IPS-15b (cell line): ENCODE data around the gene ANKS3.

Source experiments
- H3K27me3 ChIP-seq: one replicate; pipeline ENCODE4 v1.6.1; 2013; ENCODE audit warnings: low read length; ENCODE audit not compliant: control insufficient read depth, insufficient read depth
- H3K36me3 ChIP-seq: one replicate; pipeline ENCODE4 v1.6.1; 2013; ENCODE audit warnings: low read length; ENCODE audit not compliant: control insufficient read depth, insufficient read depth
- H3K4me1 ChIP-seq: one replicate; pipeline ENCODE4 v1.6.1; 2013; ENCODE audit warnings: mild to moderate bottlenecking, low read length; ENCODE audit not compliant: control insufficient read depth, insufficient read depth
- H3K4me3 ChIP-seq: one replicate; pipeline ENCODE4 v1.5.1; 2013; ENCODE audit warnings: low read depth, low read length
- H3K9ac ChIP-seq: one replicate; pipeline ENCODE4 v1.6.1; 2013; ENCODE audit warnings: low read depth, mild to moderate bottlenecking, low read length
- H3K9me3 ChIP-seq: one replicate; pipeline ENCODE4 v1.6.1; 2013; ENCODE audit warnings: mild to moderate bottlenecking, low read length; ENCODE audit not compliant: control insufficient read depth, insufficient read depth

ANKS3 gene

DNA sequence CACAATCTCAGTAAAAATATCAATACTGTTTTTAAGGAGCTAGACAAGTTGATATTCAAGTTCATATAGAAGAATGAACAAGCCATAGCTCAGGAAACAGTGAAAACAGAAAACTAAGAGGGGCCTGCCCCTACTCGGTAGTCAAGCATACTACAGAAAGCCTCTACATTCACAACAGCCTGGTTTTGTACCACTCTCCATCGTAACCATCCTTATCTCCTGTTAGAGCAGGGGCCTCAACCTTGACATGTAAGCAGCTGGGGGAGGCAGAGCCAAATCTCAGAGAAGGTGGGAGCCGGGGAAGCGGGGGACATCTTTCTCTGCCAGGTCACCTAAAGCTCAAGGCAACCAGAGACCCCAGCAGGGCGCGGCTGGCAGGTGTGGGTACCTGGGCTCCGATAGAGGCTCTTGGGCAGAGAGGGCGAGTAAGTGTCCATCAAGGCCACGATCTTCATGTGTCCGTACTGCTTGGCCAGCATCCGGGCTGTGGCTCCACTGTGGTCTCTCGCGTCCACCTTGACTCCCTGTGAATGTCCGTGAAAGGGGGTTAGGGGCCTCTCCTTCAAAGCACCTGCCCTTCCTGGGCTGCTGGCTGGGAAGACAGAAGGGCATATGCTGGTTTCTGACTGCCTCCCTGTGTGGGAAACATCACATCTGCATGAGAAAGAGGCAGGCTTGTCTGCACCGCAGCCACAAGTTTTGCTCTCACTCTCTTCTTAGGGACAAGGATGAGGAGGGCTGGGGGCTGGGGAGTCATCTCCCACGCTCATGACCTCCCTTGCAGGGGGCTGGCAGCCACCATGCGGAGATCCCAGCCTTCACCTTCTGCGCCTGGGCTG, 20.2 kb downstream of the ANKS3 start:
- no peaks in the 10 kb centered on the region for H3K9me3 ChIP-seq
- no peak overlapping the region for H3K9ac ChIP-seq
- H3K4me3 ChIP-seq, result no peak overlapping the region
- peaks cover 7% of the 10 kb centered on the region for H3K36me3 ChIP-seq
- no peaks in the 10 kb centered on the region for H3K27me3 ChIP-seq
- H3K4me1 ChIP-seq, result peaks cover 4% of the 10 kb centered on the region

- Histone ChIP-seq H3K4me3 (no peak overlapping the region), H3K36me3 (peaks cover 16% of the 10 kb centered on the region), H3K4me1 (peaks cover 3% of the 10 kb centered on the region), H3K9me3 (no peaks in the 10 kb centered on the region), H3K9ac (no peak overlapping the region), H3K27me3 (no peaks in the 10 kb centered on the region)
Measured at GRCh38 chr16:4709481-4709880, 24.6 kb downstream of the ANKS3 start.

DNA sequence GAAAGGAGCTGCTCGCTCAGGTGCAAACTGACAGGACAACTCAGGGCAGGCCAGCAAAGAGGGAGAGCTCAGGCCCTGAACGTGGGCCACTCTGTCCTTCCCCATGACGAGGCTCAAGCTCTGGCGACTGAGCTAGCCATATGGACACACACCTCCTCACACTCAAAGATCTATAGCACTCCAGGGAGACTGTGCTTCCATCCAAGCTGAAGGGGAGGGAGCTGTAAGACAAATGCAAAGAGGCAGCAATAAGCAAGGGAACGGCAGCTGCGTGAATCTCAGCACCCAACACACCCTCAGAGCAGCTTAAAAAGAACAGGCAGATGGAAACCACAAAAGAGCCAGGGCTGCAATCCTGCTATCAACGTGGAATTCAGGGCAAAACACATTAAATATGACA, 27.2 kb downstream of the ANKS3 start:
- no peaks in the 10 kb centered on the region for H3K9me3 ChIP-seq
- H3K36me3 ChIP-seq, result peaks cover 17% of the 10 kb centered on the region
- no peak overlapping the region for H3K9ac ChIP-seq
- no peaks in the 10 kb centered on the region for H3K27me3 ChIP-seq
- H3K4me3 ChIP-seq, result no peak overlapping the region
- no peaks in the 10 kb centered on the region for H3K4me1 ChIP-seq

- no peak overlapping the region for H3K9ac ChIP-seq
- peaks cover 36% of the 10 kb centered on the region for H3K36me3 ChIP-seq
- H3K27me3 ChIP-seq, result no peaks in the 10 kb centered on the region
- no peak overlapping the region for H3K4me3 ChIP-seq
- H3K9me3 ChIP-seq, result no peaks in the 10 kb centered on the region
- no peaks in the 10 kb centered on the region for H3K4me1 ChIP-seq
Measured at GRCh38 chr16:4704913-4705312, 29.2 kb downstream of the ANKS3 start.

DNA sequence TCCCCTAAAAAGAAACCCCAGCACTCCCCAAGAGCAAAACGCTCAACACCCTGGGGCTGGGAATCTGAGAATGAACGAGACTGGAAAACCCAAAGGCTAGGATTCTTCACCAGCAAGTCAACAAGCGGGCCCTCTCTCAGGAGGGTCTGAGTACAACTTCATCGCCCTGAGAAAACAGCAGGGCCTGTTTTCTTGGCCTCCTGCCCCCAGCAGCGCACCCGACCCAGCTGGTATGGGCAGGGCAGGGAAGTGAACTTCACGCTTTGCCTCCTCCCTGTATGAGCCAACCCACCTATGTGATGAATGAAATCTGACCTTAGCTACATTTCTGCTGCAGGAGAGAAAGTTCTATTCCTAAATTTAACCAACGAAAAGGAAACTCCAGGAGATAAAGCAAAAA, 29.6 kb downstream of the ANKS3 start:
- H3K9ac ChIP-seq, result no peak overlapping the region
- peaks cover 38% of the 10 kb centered on the region for H3K36me3 ChIP-seq
- H3K4me1 ChIP-seq, result no peaks in the 10 kb centered on the region

GRCh38 chr16:4703906-4704305, 30.2 kb downstream of the ANKS3 start:
- Histone ChIP-seq H3K4me1 (no peaks in the 10 kb centered on the region), H3K4me3 (no peak overlapping the region), H3K9me3 (no peaks in the 10 kb centered on the region), H3K9ac (no peak overlapping the region), H3K27me3 (no peaks in the 10 kb centered on the region), H3K36me3 (peaks cover 43% of the 10 kb centered on the region)

More for the DNA sequence above, 29.6 kb downstream of the ANKS3 start:
- Histone ChIP-seq H3K27me3 (no peaks in the 10 kb centered on the region), H3K9me3 (no peaks in the 10 kb centered on the region), H3K4me3 (no peak overlapping the region)

GRCh38 chr16:4702466-4702808, 31.6 kb downstream of the ANKS3 start:
- H3K36me3 ChIP-seq, result peaks cover 56% of the 10 kb centered on the region
- no peaks in the 10 kb centered on the region for H3K4me1 ChIP-seq
- no peak overlapping the region for H3K9ac ChIP-seq
- H3K27me3 ChIP-seq, result no peaks in the 10 kb centered on the region
- H3K9me3 ChIP-seq, result no peaks in the 10 kb centered on the region
- H3K4me3 ChIP-seq, result no peak overlapping the region

GRCh38 chr16:4701791-4702465, 32.1 kb downstream of the ANKS3 start:
- no peaks in the 10 kb centered on the region for H3K4me1 ChIP-seq
- H3K9me3 ChIP-seq, result no peaks in the 10 kb centered on the region
- H3K27me3 ChIP-seq, result no peaks in the 10 kb centered on the region
- H3K9ac ChIP-seq, result no peak overlapping the region
- peaks cover 61% of the 10 kb centered on the region for H3K36me3 ChIP-seq
- no peak overlapping the region for H3K4me3 ChIP-seq

GRCh38 chr16:4700997-4701743, 32.9 kb downstream of the ANKS3 start:
- Histone ChIP-seq H3K9me3 (no peaks in the 10 kb centered on the region), H3K4me1 (no peaks in the 10 kb centered on the region), H3K27me3 (no peaks in the 10 kb centered on the region), H3K4me3 (no peak overlapping the region), H3K36me3 (peaks cover 68% of the 10 kb centered on the region), H3K9ac (no peak overlapping the region)

DNA sequence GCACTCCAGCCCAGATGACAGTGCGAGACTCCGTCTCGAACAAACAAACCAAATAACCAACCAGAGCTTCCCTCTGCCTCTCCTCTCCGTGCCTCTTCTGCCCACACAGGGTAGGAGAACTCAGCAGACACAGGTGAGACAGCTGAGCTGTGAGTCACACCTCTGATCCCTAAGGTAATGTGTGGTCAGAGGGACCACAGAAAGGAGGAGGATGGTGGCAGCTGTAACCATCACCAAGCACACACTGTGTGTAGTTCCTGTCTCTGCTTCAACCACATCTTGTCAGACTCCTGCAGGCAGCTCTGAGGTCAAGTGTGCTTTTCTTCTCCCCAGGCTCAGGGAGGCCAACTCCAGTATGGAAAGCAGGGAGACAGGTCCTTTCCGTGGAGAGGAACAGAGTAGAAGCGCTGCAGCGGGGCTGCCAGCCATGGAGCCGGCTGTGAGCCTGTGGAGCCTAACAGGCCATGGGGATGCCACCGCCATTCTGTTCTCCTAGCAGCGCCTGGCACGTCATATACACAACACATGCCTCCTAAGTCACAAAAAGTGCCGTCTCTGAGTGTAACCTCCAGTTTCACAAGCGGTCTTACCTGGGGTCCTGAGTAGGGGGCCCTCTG, 33.6 kb downstream of the ANKS3 start:
- H3K9ac ChIP-seq, result no peak overlapping the region
- no peaks in the 10 kb centered on the region for H3K4me1 ChIP-seq
- no peaks in the 10 kb centered on the region for H3K9me3 ChIP-seq
- peaks cover 73% of the 10 kb centered on the region for H3K36me3 ChIP-seq
- no peaks in the 10 kb centered on the region for H3K27me3 ChIP-seq
- no peak overlapping the region for H3K4me3 ChIP-seq

GRCh38 chr16:4699046-4699556, 35.0 kb downstream of the ANKS3 start:
- Histone ChIP-seq H3K9ac (no peak overlapping the region), H3K4me3 (no peak overlapping the region), H3K4me1 (no peaks in the 10 kb centered on the region), H3K36me3 (peaks cover 72% of the 10 kb centered on the region), H3K27me3 (no peaks in the 10 kb centered on the region), H3K9me3 (no peaks in the 10 kb centered on the region)
